Activated CD8-positive, alpha-beta T cell treated with anti-CD3 and anti-CD28 coated beads for 36 hours (primary cell): Measurements from ENCODE around the gene PRODH. TPM values are rescaled to one million over a fixed set of nuclear protein-coding genes. Genes with fewer than 3 reads are reported as not detected.

Experiments used
- ATAC-seq: fragments of 200-7000 bp; cut with Tn5 transposase; one replicate; pipeline ENCODE4 v1.10.0; 2021; ENCODE audit warnings: mild to moderate bottlenecking, moderate library complexity
- CTCF ChIA-PET: fragments of 350-600 bp; sonication (Branson Sonifier 250); formaldehyde crosslinking; loops from one replicate; lab custom pipeline; 2021; ENCODE audit warnings: antibody characterized with exemption; lab: Charles Lee
- POLR2A ChIA-PET: fragments of 350-600 bp; sonication (Branson Sonifier 250); formaldehyde crosslinking; loops from one replicate; lab custom pipeline; 2021; ENCODE audit warnings: antibody characterized with exemption; lab: Charles Lee
- DNase-seq: peaks from one replicate; pipeline ENCODE4 v3.0.0-alpha.2; 2020
- H3K27ac Mint-ChIP-seq: one replicate; pipeline ENCODE4 v1.8.0; 2021; ENCODE audit warnings: mild to moderate bottlenecking, mixed read lengths
- H3K27me3 Mint-ChIP-seq: one replicate; pipeline ENCODE4 v1.8.0; 2021; ENCODE audit warnings: mixed read lengths
- H3K36me3 Mint-ChIP-seq: one replicate; pipeline ENCODE4 v1.8.0; 2021; ENCODE audit warnings: low read depth, mixed read lengths
- H3K4me1 Mint-ChIP-seq: one replicate; pipeline ENCODE4 v1.8.0; 2021; ENCODE audit warnings: low read depth, mixed read lengths
- H3K4me3 Mint-ChIP-seq: one replicate; pipeline ENCODE4 v1.8.0; 2021; ENCODE audit warnings: mild to moderate bottlenecking, moderate library complexity, mixed read lengths
- H3K9me3 Mint-ChIP-seq: one replicate; pipeline ENCODE4 v1.8.0; 2021; ENCODE audit warnings: mixed read lengths
- intact Hi-C: fragments of 100-400 bp; cut with micrococcal nuclease; formaldehyde crosslinking; loops from one replicate; pipeline ENCODE4 v1.10.0; 2022
- total RNA-seq, 2 experiments: library from RNA; stranded (reverse); gene quantifications; one replicate each; pipeline ENCODE4 v1.2.3, GENCODE V29; 2021
- TF ChIP-seq, protein P1 (sequence below): fragments of 200-600 bp; IDR thresholded peaks from one replicate; pipeline ENCODE4 v1.8.0; 2022; ENCODE audit warnings: antibody characterized with exemption, mild to moderate bottlenecking

The PRODH gene
- total RNA-seq, 2 experiments from 2014 or later = not detected

DNA sequence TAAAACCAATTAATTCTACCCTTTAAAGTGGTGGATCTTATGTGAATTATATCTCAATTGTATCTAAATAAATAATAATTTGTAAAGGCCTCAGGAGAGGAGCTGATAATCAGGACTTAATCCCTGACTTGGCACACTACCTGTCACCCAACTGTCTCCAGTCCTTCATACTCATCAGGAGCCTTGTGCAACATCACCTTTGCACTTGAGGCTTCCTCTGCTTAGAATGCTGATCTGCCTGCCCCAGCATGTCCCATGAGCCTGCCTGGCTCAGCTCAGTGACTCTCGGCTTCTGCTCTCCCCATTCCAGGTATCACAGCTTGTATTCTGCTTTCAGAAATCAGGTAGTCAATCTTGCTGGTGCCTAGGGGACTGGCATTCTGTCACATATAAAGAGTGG is 43.9 kb upstream of the PRODH start:
- ATAC-seq (no peak), DNase-seq (no peak)
- intact Hi-C loops = no loop called here
- ChIA-PET POLR2A (no interaction called here), CTCF (interaction anchor here (1.2 kb wide), 1 partner anchor 70 kb away, joined by 4 read pairs; no protein-coding TSS in a partner anchor)
- no peaks in the 10 kb centered on the region for H3K36me3 Mint-ChIP-seq
- H3K27ac Mint-ChIP-seq = no peak overlapping the region
- TF ChIP-seq, protein P1, sequence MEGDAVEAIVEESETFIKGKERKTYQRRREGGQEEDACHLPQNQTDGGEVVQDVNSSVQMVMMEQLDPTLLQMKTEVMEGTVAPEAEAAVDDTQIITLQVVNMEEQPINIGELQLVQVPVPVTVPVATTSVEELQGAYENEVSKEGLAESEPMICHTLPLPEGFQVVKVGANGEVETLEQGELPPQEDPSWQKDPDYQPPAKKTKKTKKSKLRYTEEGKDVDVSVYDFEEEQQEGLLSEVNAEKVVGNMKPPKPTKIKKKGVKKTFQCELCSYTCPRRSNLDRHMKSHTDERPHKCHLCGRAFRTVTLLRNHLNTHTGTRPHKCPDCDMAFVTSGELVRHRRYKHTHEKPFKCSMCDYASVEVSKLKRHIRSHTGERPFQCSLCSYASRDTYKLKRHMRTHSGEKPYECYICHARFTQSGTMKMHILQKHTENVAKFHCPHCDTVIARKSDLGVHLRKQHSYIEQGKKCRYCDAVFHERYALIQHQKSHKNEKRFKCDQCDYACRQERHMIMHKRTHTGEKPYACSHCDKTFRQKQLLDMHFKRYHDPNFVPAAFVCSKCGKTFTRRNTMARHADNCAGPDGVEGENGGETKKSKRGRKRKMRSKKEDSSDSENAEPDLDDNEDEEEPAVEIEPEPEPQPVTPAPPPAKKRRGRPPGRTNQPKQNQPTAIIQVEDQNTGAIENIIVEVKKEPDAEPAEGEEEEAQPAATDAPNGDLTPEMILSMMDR = no peak
- H3K27me3 Mint-ChIP-seq = no peaks in the 10 kb centered on the region
- peaks cover 9% of the 10 kb centered on the region for H3K9me3 Mint-ChIP-seq
- H3K4me1 Mint-ChIP-seq = no peaks in the 10 kb centered on the region
- H3K4me3 Mint-ChIP-seq = no peak overlapping the region

DNA sequence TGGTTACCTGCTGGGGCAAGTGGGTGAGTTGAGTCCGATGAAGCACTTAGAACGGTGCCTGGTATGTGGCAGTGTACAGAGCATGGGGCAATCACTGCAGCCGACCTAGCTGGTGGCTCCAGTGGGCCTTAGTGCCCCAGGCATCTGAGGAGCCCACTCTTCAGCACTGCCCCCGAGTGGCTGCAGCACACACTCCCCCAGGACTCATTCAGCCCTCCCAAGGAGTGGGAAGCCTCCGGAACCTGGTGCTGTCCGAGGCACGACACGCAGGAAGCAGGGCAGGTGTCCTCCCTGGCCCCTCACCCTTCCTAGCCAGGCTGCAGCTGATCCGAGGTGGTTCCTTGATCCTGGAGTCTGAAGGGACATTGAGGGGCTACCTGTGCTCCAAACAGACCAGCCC is 42.4 kb upstream of the PRODH start:
- no peak overlapping the region for H3K4me3 Mint-ChIP-seq
- TF ChIP-seq, protein P1 = no peak
- POLR2A ChIA-PET = no interaction called here

DNA sequence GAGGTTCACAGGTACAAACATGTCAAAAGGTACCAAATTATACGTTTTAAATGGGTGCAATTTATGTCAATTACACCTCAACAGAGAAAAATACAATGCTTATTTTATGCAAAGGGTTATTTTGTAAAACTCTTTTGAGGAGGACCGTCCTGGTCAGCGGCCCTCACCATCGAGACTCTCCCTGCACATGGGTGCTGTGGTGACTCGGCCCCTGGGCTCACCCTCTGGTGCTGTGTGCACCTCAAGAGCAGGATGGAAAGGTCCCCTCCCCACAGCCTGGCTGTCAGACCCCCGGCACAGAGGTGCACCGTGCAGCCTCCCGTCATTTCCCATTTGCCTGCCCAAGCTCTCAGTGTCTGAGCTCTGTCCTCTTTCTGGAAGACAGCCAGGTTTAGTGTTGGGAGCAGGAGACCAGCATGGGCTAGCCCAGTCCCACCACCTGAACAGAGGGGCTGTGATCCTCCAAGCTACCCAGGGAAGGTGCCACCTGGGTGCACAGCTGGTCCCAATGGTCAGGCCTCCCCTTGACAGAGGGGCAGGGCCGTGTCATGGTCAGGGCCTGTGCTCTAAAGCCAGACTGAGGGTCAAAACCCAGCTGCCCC is 41.8 kb upstream of the PRODH start:
- Mint-ChIP-seq H3K27me3 (peaks cover 1% of the 10 kb centered on the region), H3K36me3 (no peaks in the 10 kb centered on the region), H3K9me3 (peaks cover 9% of the 10 kb centered on the region), H3K4me3 (no peak overlapping the region), H3K4me1 (no peaks in the 10 kb centered on the region), H3K27ac (no peak overlapping the region)
- DNase-seq (no peak), ATAC-seq (no peak)
- CTCF ChIA-PET = no interaction called here
- TF ChIP-seq, protein P1 = no peak
- intact Hi-C loops = no loop called here
- POLR2A ChIA-PET = no interaction called here

More for the DNA sequence above, 42.4 kb upstream of the PRODH start:
- Mint-ChIP-seq H3K27me3 (peaks cover 1% of the 10 kb centered on the region), H3K9me3 (peaks cover 9% of the 10 kb centered on the region), H3K36me3 (no peaks in the 10 kb centered on the region), H3K27ac (no peak overlapping the region), H3K4me1 (no peaks in the 10 kb centered on the region)
- intact Hi-C loops = no loop called here
- CTCF ChIA-PET = no interaction called here
- DNase-seq (no peak), ATAC-seq (no peak)

DNA sequence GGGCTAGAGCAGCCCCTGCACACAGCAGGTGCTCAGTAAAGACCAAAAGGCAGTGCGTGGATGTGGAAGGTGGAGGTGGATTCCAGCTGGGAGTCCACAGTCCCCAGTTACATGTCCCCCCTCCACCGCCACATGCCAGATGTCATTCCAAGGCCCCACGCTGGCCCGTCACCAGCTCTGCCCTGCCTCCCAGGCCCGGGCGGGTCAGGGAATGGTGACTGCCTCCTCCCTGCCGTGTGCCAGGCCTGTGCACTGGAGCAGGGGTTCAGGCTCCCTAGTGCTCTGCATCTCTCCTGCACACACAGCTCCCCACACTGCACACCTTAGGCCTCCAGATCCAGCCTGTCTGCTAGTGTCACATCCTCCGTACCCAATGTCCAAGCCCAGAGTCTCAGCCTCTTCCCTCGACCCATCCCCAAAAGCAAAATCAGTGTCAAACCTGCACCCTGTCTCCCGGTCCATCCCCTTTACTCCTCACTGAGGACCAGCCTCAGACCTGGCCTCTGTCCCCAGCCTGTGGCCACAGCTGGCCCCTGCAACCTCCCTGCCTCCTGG is 40.2 kb upstream of the PRODH start:
- Mint-ChIP-seq H3K4me1 (no peaks in the 10 kb centered on the region), H3K9me3 (peaks cover 6% of the 10 kb centered on the region), H3K36me3 (no peaks in the 10 kb centered on the region), H3K27ac (no peak overlapping the region), H3K4me3 (no peak overlapping the region), H3K27me3 (peaks cover 4% of the 10 kb centered on the region)
- CTCF ChIA-PET = no interaction called here
- TF ChIP-seq, protein P1 = no peak
- no peak for ATAC-seq
- intact Hi-C loops = no loop called here
- POLR2A ChIA-PET = no interaction called here
- no peak for DNase-seq

DNA sequence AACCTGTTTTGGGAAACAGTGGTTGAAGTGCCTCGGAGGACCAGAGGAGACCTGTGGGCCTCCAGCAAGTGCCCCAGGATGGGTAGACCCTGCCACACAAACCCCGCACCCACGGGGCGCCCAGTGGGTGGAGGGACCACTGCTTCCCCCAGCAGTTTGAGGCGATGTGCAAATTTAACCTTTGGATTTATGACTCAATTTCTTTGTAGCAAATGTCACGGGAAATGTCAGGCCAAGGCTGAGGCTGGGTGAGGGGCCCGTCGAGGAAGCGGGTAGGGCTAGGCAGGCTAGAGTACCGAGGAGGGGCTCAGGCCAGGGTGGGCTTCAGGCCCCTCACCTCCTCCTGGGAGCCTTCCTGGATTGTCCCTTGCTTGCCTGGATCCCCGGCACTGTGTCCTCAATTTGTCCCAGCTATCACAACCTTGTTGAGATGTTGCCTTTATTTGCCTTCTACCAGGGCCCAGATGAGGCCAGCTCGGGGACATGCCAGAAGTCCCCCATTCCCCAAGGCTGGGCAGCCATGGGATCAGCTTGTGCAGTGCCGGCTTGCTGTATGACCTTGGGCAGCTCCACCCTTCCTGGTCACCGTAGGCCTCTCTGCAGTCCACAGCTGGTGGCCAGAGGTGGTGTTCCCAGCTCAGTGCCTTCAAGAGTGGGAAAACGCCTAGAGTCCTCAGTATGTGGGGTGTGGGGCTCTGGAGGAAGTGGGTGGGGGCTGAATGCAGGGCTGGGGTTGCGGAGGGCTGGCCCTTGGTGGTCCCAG is 39.5 kb upstream of the PRODH start:
- H3K27me3 Mint-ChIP-seq = peaks cover 4% of the 10 kb centered on the region
- H3K4me1 Mint-ChIP-seq = no peaks in the 10 kb centered on the region
- H3K36me3 Mint-ChIP-seq = no peaks in the 10 kb centered on the region
- H3K4me3 Mint-ChIP-seq = no peak overlapping the region
- peaks cover 4% of the 10 kb centered on the region for H3K9me3 Mint-ChIP-seq
- TF ChIP-seq, protein P1 = no peak
- intact Hi-C loops = no loop called here
- CTCF ChIA-PET = no interaction called here
- POLR2A ChIA-PET = no interaction called here
- ATAC-seq = peak; percentile 46
- peak; percentile 25 for DNase-seq
- no peak overlapping the region for H3K27ac Mint-ChIP-seq
